H1 (cell line): ENCODE data around the gene ASPDH. TPM values are rescaled to one million over a fixed set of nuclear protein-coding genes. Genes with fewer than 3 reads are reported as not detected.
A peak's percentile ranks its signal among the peaks of the same experiment; 100 is the strongest.

Source experiments
- ASH2L ChIP-seq: fragments of 200-600, 300-600 bp; sonication (generic); IDR thresholded peaks from one replicate; pipeline ENCODE4 v1.7.1; 2017; ENCODE audit warnings: low read length
- CBX8 ChIP-seq: fragments of 300-800, 300-1000 bp; sonication (generic); IDR thresholded peaks from 2 replicates; pipeline ENCODE4 v1.7.1; 2016; ENCODE audit warnings: low read depth, low read length, borderline replicate concordance
- CHD1 ChIP-seq: IDR thresholded peaks from 2 replicates; pipeline ENCODE4 v1.6.1; 2012; ENCODE audit warnings: low read depth, low read length, improper control_type of control experiment
- EGR1 ChIP-seq: IDR thresholded peaks from 2 replicates; pipeline ENCODE4 v1.6.1; 2011; ENCODE audit warnings: low read depth, low read length, borderline replicate concordance
- HDAC2 ChIP-seq, 2 experiments: fragments of 300-600 bp in 1 of 2; sonication (generic) in 1 of 2; IDR thresholded peaks; 2 replicates each; pipeline ENCODE4 v1.6.1; 2011 to 2012; ENCODE audit warnings: low read depth in 2 of 2, low read length in 2 of 2, mild to moderate bottlenecking in 2 of 2, moderate library complexity in 2 of 2, borderline replicate concordance in 1 of 2, inconsistent platforms in 1 of 2
- KDM1A ChIP-seq: fragments of 200-600, 300-600 bp; sonication (generic); IDR thresholded peaks from 2 replicates; pipeline ENCODE4 v1.7.1; 2016; ENCODE audit warnings: mild to moderate bottlenecking, low read length, borderline replicate concordance
- KDM4A ChIP-seq: IDR thresholded peaks from one replicate; pipeline ENCODE4 v1.7.1; 2012; ENCODE audit warnings: low read depth, mild to moderate bottlenecking, moderate library complexity, low read length, inconsistent platforms; ENCODE audit not compliant: severe bottlenecking
- KDM5A ChIP-seq: fragments of 200-600 bp; IDR thresholded peaks from 2 replicates; pipeline ENCODE4 v1.7.1; 2012; ENCODE audit warnings: mild to moderate bottlenecking, low read length, inconsistent platforms, mixed read lengths
- NANOG ChIP-seq: IDR thresholded peaks from 2 replicates; pipeline ENCODE4 v1.6.1; 2011; ENCODE audit warnings: low read length, low read depth, mild to moderate bottlenecking, inconsistent platforms; ENCODE audit not compliant: insufficient read depth, poor library complexity, severe bottlenecking
- PHF8 ChIP-seq: fragments of 200-600 bp; sonication (generic); conservative IDR thresholded peaks from 2 replicates; pipeline ENCODE4 v1.7.1; 2012; ENCODE audit warnings: low read depth, mild to moderate bottlenecking, inconsistent platforms, low read length, moderate library complexity
- RBBP5 ChIP-seq: IDR thresholded peaks from 2 replicates; pipeline ENCODE4 v1.7.1; 2012; ENCODE audit warnings: low read depth, mild to moderate bottlenecking, inconsistent platforms, low read length, moderate library complexity, borderline replicate concordance
- RFX5 ChIP-seq: IDR thresholded peaks from 2 replicates; pipeline ENCODE4 v1.6.1; 2011; ENCODE audit warnings: low read depth, low read length, improper control_type of control experiment, borderline replicate concordance
- RNF2 ChIP-seq: fragments of 200-900, 300-1000 bp; sonication (generic); IDR thresholded peaks from 2 replicates; pipeline ENCODE4 v1.7.1; 2016; ENCODE audit warnings: borderline replicate concordance, low read depth, mild to moderate bottlenecking, antibody characterized with exemption, low read length; ENCODE audit not compliant: poor library complexity, severe bottlenecking; ENCODE audit errors: missing control alignments
- RXRA ChIP-seq: IDR thresholded peaks from 2 replicates; pipeline ENCODE4 v1.6.1; 2011; ENCODE audit warnings: low read depth, mild to moderate bottlenecking, low read length, moderate library complexity; ENCODE audit not compliant: insufficient read depth
- SAP30 ChIP-seq: fragments of 300-600 bp; sonication (generic); IDR thresholded peaks from 2 replicates; pipeline ENCODE4 v1.7.1; 2012; ENCODE audit warnings: low read length, moderate library complexity, mild to moderate bottlenecking, inconsistent platforms; ENCODE audit not compliant: insufficient read depth, insufficient replicate concordance
- SIX5 ChIP-seq: IDR thresholded peaks from 2 replicates; pipeline ENCODE4 v1.6.1; 2011; ENCODE audit warnings: mild to moderate bottlenecking, low read depth, low read length
- SUZ12 ChIP-seq: fragments of 200-600 bp; sonication (generic); IDR thresholded peaks from 2 replicates; pipeline ENCODE4 v1.6.1; 2012; ENCODE audit warnings: mild to moderate bottlenecking, inconsistent platforms, low read length, moderate library complexity, mixed read lengths
- TCF12 ChIP-seq: IDR thresholded peaks from 2 replicates; pipeline ENCODE4 v1.6.1; 2011; ENCODE audit warnings: low read depth, mild to moderate bottlenecking, low read length
- YY1 ChIP-seq: IDR thresholded peaks from 2 replicates; pipeline ENCODE4 v1.6.1; 2011; ENCODE audit warnings: low read depth, mild to moderate bottlenecking, low read length
- polyA plus RNA-seq, 7 experiments: library from polyadenylated mRNA; depleted of rRNA in 3 of 7; stranded (reverse) in 5 of 7; unstranded in 2 of 7; fragments of >200 nt in 5 of 7; fragments of 200-250 nt in 2 of 7; gene quantifications; 1 replicate in 5 of 7; 2 replicates in 1 of 7; 4 replicates in 1 of 7; pipeline versions ENCODE4 v1.2.1 to v1.2.3, GENCODE V29; 2011 to 2013; ENCODE audit warnings: missing spikeins in 2 of 7, mixed read lengths in 2 of 7
- total RNA-seq: library from RNA; stranded (reverse); fragmentation: NEBNext Ultra II Directional; extraction: Animal tissue kit (Norgen Biotek cat#: 25700); gene quantifications from 2 replicates; pipeline ENCODE4 v1.2.1, GENCODE V29; 2021
- TF ChIP-seq, protein P1 (sequence below): IDR thresholded peaks from 2 replicates; pipeline ENCODE4 v1.6.1; 2011; ENCODE audit warnings: low read length, improper control_type of control experiment
- TF ChIP-seq, protein P2 (sequence below): IDR thresholded peaks from 2 replicates; pipeline ENCODE4 v1.6.1; 2012; ENCODE audit warnings: low read length, inconsistent platforms

ASPDH gene
- total and polyA plus RNA-seq, 2 of the 8 experiments (the other 6 are each of a cell fraction or from before 2014, with no cell fraction given): not detected

DNA sequence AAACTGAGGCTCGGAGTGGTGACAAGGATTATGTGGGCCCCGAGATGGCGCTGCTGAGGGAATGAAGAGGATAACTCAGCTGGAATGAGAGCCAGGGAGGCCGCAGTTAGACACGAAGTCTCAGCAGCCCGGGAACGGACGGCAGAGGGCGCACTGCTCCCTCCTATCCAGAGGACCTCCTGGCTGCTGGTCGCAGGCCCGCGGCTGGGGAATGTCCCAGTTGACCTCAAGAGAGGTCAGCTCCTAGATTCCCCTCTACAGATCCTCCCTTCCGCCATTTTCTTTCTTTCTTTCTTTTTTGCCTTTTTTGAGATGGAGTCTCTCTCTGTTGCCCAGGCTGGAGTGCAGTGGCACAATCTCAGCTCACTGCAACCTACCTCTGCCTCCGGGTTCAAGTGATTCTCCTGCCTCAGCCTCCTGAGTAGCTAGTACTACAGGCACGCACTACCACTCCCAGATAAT is 24.1 kb upstream of the ASPDH start (continued):
- TF ChIP-seq CHD1: no peak
- TF ChIP-seq, protein P1, sequence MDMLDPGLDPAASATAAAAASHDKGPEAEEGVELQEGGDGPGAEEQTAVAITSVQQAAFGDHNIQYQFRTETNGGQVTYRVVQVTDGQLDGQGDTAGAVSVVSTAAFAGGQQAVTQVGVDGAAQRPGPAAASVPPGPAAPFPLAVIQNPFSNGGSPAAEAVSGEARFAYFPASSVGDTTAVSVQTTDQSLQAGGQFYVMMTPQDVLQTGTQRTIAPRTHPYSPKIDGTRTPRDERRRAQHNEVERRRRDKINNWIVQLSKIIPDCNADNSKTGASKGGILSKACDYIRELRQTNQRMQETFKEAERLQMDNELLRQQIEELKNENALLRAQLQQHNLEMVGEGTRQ: no peak
- no peak for TF ChIP-seq KDM4A
- TF ChIP-seq PHF8: no peak
- TF ChIP-seq CBX8: no peak
- peak; percentile 78; the same call in 1 of the 2 replicates for TF ChIP-seq RXRA
- TF ChIP-seq KDM5A: no peak
- TF ChIP-seq EGR1: no peak
- TF ChIP-seq KDM1A: peak; percentile 86
- TF ChIP-seq HDAC2 (IDR thresholded peaks at IDR 0.05; ENCODE audit: borderline replicate concordance in 1 of 2, low read depth in 2 of 2, low read length in 2 of 2): peak in 1 of 2 experiments; percentile 51; a peak in 1 of 4 replicates
- TF ChIP-seq SUZ12: no peak
- no peak for TF ChIP-seq RBBP5
- peak; percentile 42; the same call in 1 of the 2 replicates for TF ChIP-seq RFX5
- no peak for TF ChIP-seq SIX5
- 0 out of 2 replicates have a peak, but pooled peaks have one; percentile 24 for TF ChIP-seq TCF12
- peak; percentile 44 for TF ChIP-seq NANOG
- no peak for TF ChIP-seq RNF2
- no peak for TF ChIP-seq SAP30
- TF ChIP-seq ASH2L: no peak
- peak; percentile 87 for TF ChIP-seq YY1
- TF ChIP-seq, protein P2, sequence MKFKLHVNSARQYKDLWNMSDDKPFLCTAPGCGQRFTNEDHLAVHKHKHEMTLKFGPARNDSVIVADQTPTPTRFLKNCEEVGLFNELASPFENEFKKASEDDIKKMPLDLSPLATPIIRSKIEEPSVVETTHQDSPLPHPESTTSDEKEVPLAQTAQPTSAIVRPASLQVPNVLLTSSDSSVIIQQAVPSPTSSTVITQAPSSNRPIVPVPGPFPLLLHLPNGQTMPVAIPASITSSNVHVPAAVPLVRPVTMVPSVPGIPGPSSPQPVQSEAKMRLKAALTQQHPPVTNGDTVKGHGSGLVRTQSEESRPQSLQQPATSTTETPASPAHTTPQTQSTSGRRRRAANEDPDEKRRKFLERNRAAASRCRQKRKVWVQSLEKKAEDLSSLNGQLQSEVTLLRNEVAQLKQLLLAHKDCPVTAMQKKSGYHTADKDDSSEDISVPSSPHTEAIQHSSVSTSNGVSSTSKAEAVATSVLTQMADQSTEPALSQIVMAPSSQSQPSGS: no peak
